T-cell (primary cell): Measurements from ENCODE around the gene SPATS2. TPM values are rescaled to one million over a fixed set of nuclear protein-coding genes. Genes with fewer than 3 reads are reported as not detected.

Source experiments
- ATAC-seq, 4 experiments: fragments of 200-7000 bp in 3 of 4; fragments of 150-1000 bp in 1 of 4; cut with Tn5 transposase; replicated peaks in 1 of 4; 1 replicate in 3 of 4; 2 replicates in 1 of 4; pipeline ENCODE4 v1.10.0; 2021; ENCODE audit warnings: moderate library complexity in 3 of 4, mild to moderate bottlenecking in 2 of 4, moderate number of reproducible peaks in 1 of 4
- CTCF ChIA-PET, 2 donors: fragments of 300-600 bp; sonication (Branson Sonifier 250); formaldehyde crosslinking; loops; one replicate each; lab custom pipeline; 2022; ENCODE audit warnings: antibody characterized with exemption in 2 of 2; lab: Charles Lee
- POLR2A ChIA-PET, 2 donors: fragments of 300-600 bp; sonication (Branson Sonifier 250); formaldehyde crosslinking; loops; one replicate each; lab custom pipeline; 2022; ENCODE audit warnings: antibody characterized with exemption in 2 of 2; lab: Charles Lee
- DNase-seq, 35 experiments: peaks; one replicate each; pipeline versions ENCODE4 v3.0.0 to v3.0.0-alpha.2; 2013 to 2023
- H3K27ac ChIP-seq: one replicate; pipeline ENCODE4 v1.5.1; 2013; ENCODE audit warnings: low read length
- H3K27me3 ChIP-seq, 2 experiments: replicated peaks in 1 of 2; 1 replicate in 1 of 2; 2 replicates in 1 of 2; pipeline versions ENCODE4 v1.6.1 to v1.7.0; 2013; ENCODE audit warnings: low read length in 1 of 2, mixed read lengths in 1 of 2; ENCODE audit not compliant: control insufficient read depth in 2 of 2, insufficient read depth in 2 of 2; ENCODE audit errors: extremely low read depth in 1 of 2
- H3K36me3 ChIP-seq, 2 donors: 1 replicate in 1 of 2; 2 replicates in 1 of 2; pipeline versions ENCODE4 v1.6.1 to v1.7.0; 2013; ENCODE audit warnings: low read length in 1 of 2; ENCODE audit not compliant: control insufficient read depth in 2 of 2, insufficient read depth in 1 of 2; ENCODE audit errors: extremely low read depth in 1 of 2
- H3K4me1 ChIP-seq, 2 experiments: 1 replicate in 1 of 2; 2 replicates in 1 of 2; pipeline versions ENCODE4 v1.6.1 to v1.7.0; 2013; ENCODE audit warnings: low read length in 2 of 2, mixed read lengths in 1 of 2; ENCODE audit not compliant: insufficient read depth in 2 of 2, control insufficient read depth in 1 of 2; ENCODE audit errors: extremely low read depth in 1 of 2
- H3K4me3 ChIP-seq, 2 donors: 1 replicate in 1 of 2; 2 replicates in 1 of 2; pipeline versions ENCODE4 v1.5.1 to v1.7.0; 2013; ENCODE audit warnings: mild to moderate bottlenecking in 2 of 2, low read length in 1 of 2, moderate library complexity in 1 of 2; ENCODE audit not compliant: control insufficient read depth in 1 of 2; ENCODE audit errors: extremely low read depth in 1 of 2
- H3K9me3 ChIP-seq: 2 replicates; pipeline ENCODE4 v1.7.0; 2013
- H3K27ac Mint-ChIP-seq, 2 donors: one replicate each; pipeline ENCODE4 v1.8.0; 2020 to 2021; ENCODE audit warnings: mild to moderate bottlenecking in 2 of 2, mixed read lengths in 2 of 2
- H3K27me3 Mint-ChIP-seq, 2 donors: one replicate each; pipeline ENCODE4 v1.8.0; 2021 to 2022; ENCODE audit warnings: mixed read lengths in 2 of 2
- H3K36me3 Mint-ChIP-seq: one replicate; pipeline ENCODE4 v1.8.0; 2021; ENCODE audit warnings: mixed read lengths
- H3K4me1 Mint-ChIP-seq, 3 donors: one replicate each; pipeline ENCODE4 v1.8.0; 2020 to 2022; ENCODE audit warnings: mixed read lengths in 3 of 3, mild to moderate bottlenecking in 1 of 3
- H3K4me3 Mint-ChIP-seq, 3 donors: one replicate each; pipeline ENCODE4 v1.8.0; 2020 to 2022; ENCODE audit warnings: mild to moderate bottlenecking in 3 of 3, mixed read lengths in 3 of 3, moderate library complexity in 3 of 3
- H3K9me3 Mint-ChIP-seq, 3 donors: one replicate each; pipeline ENCODE4 v1.8.0; 2020 to 2022; ENCODE audit warnings: mixed read lengths in 3 of 3
- WGBS: methylation state at CpG from one replicate; pipeline ENCODE4 v1.1.5; 2013; ENCODE audit warnings: missing lambda C conversion rate; ENCODE audit not compliant: insufficient coverage; 5-methylcytosine and 5-hydroxymethylcytosine counted together
- total RNA-seq, 35 experiments: library from RNA in 6 of 35; stranded (reverse) in 6 of 35; fragments of 120-200 nt in 1 of 35; gene quantifications; one replicate each; pipeline versions ENCODE4 v1.2.1 to v1.2.4 and lab custom pipeline; 2013 to 2026

Gene SPATS2
- total RNA-seq, 5 donors from 2014 or later (not counting 1 experiment from before 2014, with no cell fraction given), result 5.4 to 11.4 (median 7.4) TPM

GRCh38 chr12:49493900-49494299 lies 126.6 kb downstream of the SPATS2 start:
- Mint-ChIP-seq H3K4me3 (no peak overlapping the region), H3K4me1 (no peaks in the 10 kb centered on the region), H3K27me3 (no peaks in the 10 kb centered on the region), H3K9me3 (no peaks in the 10 kb centered on the region), H3K36me3 (peaks cover 22% of the 10 kb centered on the region), H3K27ac (no peak overlapping the region)
- no peak for ATAC-seq
- no CpG with 5 or more reads among the region's 2 CpGs for WGBS
- H3K4me3 ChIP-seq, result no peak overlapping the region
- H3K27me3 ChIP-seq, result no peaks in the 10 kb centered on the region
- no peak for DNase-seq
- no peaks in the 10 kb centered on the region for H3K36me3 ChIP-seq
- ChIA-PET CTCF (no interaction called here), POLR2A (no interaction called here)
- no peak overlapping the region for H3K27ac ChIP-seq
- no peaks in the 10 kb centered on the region for H3K4me1 ChIP-seq
- H3K9me3 ChIP-seq, result no peaks in the 10 kb centered on the region

- H3K27me3 ChIP-seq, result no peaks in the 10 kb centered on the region
- WGBS, result 67% methylated on average over 3 of the region's 10 CpGs
- H3K4me3 ChIP-seq, result no peak overlapping the region
- Mint-ChIP-seq H3K27me3 (no peaks in the 10 kb centered on the region), H3K4me3 (no peak overlapping the region), H3K27ac (no peak overlapping the region), H3K9me3 (no peaks in the 10 kb centered on the region), H3K36me3 (peaks cover 24% of the 10 kb centered on the region), H3K4me1 (peaks cover under 1 to 4% (median 4%) of the 10 kb centered on the region in 3 donors)
- ATAC-seq, result no peak
- no peak overlapping the region for H3K27ac ChIP-seq
- CTCF ChIA-PET, result interaction anchor here in 1 of 2 donors (1.0 to 1.5 kb wide), 2 partner anchors 14 to 16 kb away, joined by 3 to 6 read pairs; no protein-coding TSS in a partner anchor
- DNase-seq, result no peak
- no peaks in the 10 kb centered on the region for H3K9me3 ChIP-seq
- peaks cover 0 to 2% of the 10 kb centered on the region in 2 donors for H3K36me3 ChIP-seq
- POLR2A ChIA-PET, result no interaction called here
- no peaks in the 10 kb centered on the region for H3K4me1 ChIP-seq
Observed at GRCh38 chr12:49496417-49497360, 129.4 kb downstream of the SPATS2 start.

GRCh38 chr12:49501895-49502294 lies 134.6 kb downstream of the SPATS2 start:
- Histone ChIP-seq H3K4me1 (peaks cover 2 to 4% of the 10 kb centered on the region in 2 experiments), H3K4me3 (no peak overlapping the region), H3K9me3 (no peaks in the 10 kb centered on the region), H3K27me3 (no peaks in the 10 kb centered on the region), H3K27ac (no peak overlapping the region), H3K36me3 (peaks cover 0 to 2% of the 10 kb centered on the region in 2 donors)
- ChIA-PET CTCF (interaction anchor here (0.6 to 1.2 kb wide), 3 partner anchors 8 to 216 kb away, joined by 3 read pairs; no protein-coding TSS in a partner anchor), POLR2A (interaction anchor here in 1 of 2 donors (0.6 kb wide), 1 partner anchor 142 kb away, joined by 3 read pairs; no protein-coding TSS in a partner anchor)
- peak overlapping the region in 1 of 3 donors; percentile 13 for H3K4me3 Mint-ChIP-seq
- DNase-seq, result no peak
- no peaks in the 10 kb centered on the region for H3K9me3 Mint-ChIP-seq
- peak overlapping the region; percentile 25 to 68 for H3K27ac Mint-ChIP-seq
- H3K27me3 Mint-ChIP-seq, result no peaks in the 10 kb centered on the region
- ATAC-seq, result peak in 2 of 4 experiments; percentile 19 to 52
- H3K4me1 Mint-ChIP-seq, result peaks cover 8 to 18% (median 16%) of the 10 kb centered on the region in 3 donors
- WGBS, result no CpG with 5 or more reads among the region's 1 CpG
- peaks cover 20% of the 10 kb centered on the region for H3K36me3 Mint-ChIP-seq

DNA sequence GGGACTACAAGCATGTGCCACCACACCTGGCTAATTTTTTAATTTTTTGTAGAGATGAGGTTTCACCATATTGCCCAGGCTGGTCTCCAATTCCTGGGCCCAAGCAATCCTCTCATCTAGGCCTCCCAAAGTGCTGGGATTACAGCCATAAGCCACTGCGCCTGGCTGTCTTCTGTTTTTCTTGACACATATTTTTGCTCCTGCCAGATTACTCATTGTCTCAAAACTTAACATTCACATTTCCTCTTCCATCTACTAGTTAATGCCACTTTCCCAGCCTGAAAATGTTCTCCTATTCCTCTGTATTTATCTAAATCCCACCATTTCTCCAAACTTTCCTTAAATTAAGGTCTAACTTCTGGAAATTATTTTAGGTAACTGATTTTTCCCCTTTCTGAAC lies 135.3 kb downstream of the SPATS2 start:
- 100% methylated on average over 1 of the region's 1 CpG for WGBS
- Histone ChIP-seq H3K36me3 (peaks cover 0 to 2% of the 10 kb centered on the region in 2 donors), H3K27ac (no peak overlapping the region), H3K4me1 (peaks cover 2 to 4% of the 10 kb centered on the region in 2 experiments), H3K9me3 (no peaks in the 10 kb centered on the region), H3K4me3 (no peak overlapping the region), H3K27me3 (no peaks in the 10 kb centered on the region)
- H3K27me3 Mint-ChIP-seq, result no peaks in the 10 kb centered on the region
- H3K27ac Mint-ChIP-seq, result no peak overlapping the region
- H3K36me3 Mint-ChIP-seq, result peaks cover 20% of the 10 kb centered on the region
- H3K9me3 Mint-ChIP-seq, result no peaks in the 10 kb centered on the region
- DNase-seq (no peak), ATAC-seq (no peak)
- peaks cover 8 to 18% (median 16%) of the 10 kb centered on the region in 3 donors for H3K4me1 Mint-ChIP-seq
- POLR2A ChIA-PET, result no interaction called here
- CTCF ChIA-PET, result interaction anchor here (1.2 to 3.0 kb wide), 2 partner anchors 8 to 12 kb away, joined by 3 to 14 read pairs; no protein-coding TSS in a partner anchor
- no peak overlapping the region for H3K4me3 Mint-ChIP-seq

GRCh38 chr12:49503674-49504180 lies 136.5 kb downstream of the SPATS2 start:
- H3K36me3 Mint-ChIP-seq, result peaks cover 20% of the 10 kb centered on the region

DNA sequence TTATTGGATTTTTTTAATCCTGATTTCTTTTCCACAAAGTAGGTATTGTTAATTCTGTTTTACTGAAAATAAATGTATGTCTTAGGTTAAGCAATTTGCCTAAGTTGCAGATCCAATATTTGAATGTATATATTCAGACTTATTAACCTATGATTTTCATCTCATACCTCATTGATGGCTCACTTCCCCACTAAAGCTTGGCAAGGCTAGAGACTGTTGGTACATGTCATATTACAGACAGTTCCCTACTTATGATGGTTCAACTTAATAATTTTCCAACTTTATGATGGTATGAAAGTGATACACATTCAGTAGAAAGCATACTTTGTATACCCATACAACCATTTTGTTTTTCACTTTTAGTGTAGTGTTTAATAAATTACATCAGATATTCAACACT lies 138.4 kb downstream of the SPATS2 start:
- Histone ChIP-seq H3K4me3 (no peak overlapping the region), H3K9me3 (no peaks in the 10 kb centered on the region), H3K27ac (no peak overlapping the region), H3K36me3 (peaks cover 0 to 2% of the 10 kb centered on the region in 2 donors), H3K4me1 (peaks cover 2 to 4% of the 10 kb centered on the region in 2 experiments), H3K27me3 (no peaks in the 10 kb centered on the region)
- DNase-seq (no peak), ATAC-seq (no peak)
- Mint-ChIP-seq H3K27me3 (no peaks in the 10 kb centered on the region), H3K9me3 (no peaks in the 10 kb centered on the region), H3K27ac (no peak overlapping the region), H3K36me3 (peaks cover 10% of the 10 kb centered on the region), H3K4me3 (no peak overlapping the region), H3K4me1 (peaks cover 8 to 18% (median 16%) of the 10 kb centered on the region in 3 donors)
- POLR2A ChIA-PET, result no interaction called here
- CTCF ChIA-PET, result interaction anchor here (1.0 to 1.5 kb wide), 2 partner anchors 147 to 221 kb away, joined by 3 to 4 read pairs; no protein-coding TSS in a partner anchor

More at GRCh38 chr12:49503674-49504180, 136.5 kb downstream of the SPATS2 start:
- CTCF ChIA-PET, result interaction anchor here in 1 of 2 donors (0.6 to 3.0 kb wide), 4 partner anchors 10 to 368 kb away, joined by 3 to 14 read pairs (median 5); no protein-coding TSS in a partner anchor
- POLR2A ChIA-PET, result interaction anchor here in 1 of 2 donors (0.5 to 0.6 kb wide), 2 partner anchors 365 to 1981 kb away, joined by 3 read pairs; no protein-coding TSS in a partner anchor
- Mint-ChIP-seq H3K9me3 (no peaks in the 10 kb centered on the region), H3K4me3 (no peak overlapping the region), H3K27me3 (no peaks in the 10 kb centered on the region), H3K27ac (no peak overlapping the region), H3K4me1 (peaks cover 8 to 18% (median 16%) of the 10 kb centered on the region in 3 donors)
- DNase-seq (no peak), ATAC-seq (no peak)
- Histone ChIP-seq H3K4me3 (no peak overlapping the region), H3K9me3 (no peaks in the 10 kb centered on the region), H3K27ac (no peak overlapping the region), H3K36me3 (peaks cover 0 to 2% of the 10 kb centered on the region in 2 donors), H3K4me1 (peaks cover 2 to 4% of the 10 kb centered on the region in 2 experiments), H3K27me3 (no peaks in the 10 kb centered on the region)
- no CpG with 5 or more reads among the region's 5 CpGs for WGBS
